H9 (cell line): Measurements from ENCODE around the gene ZBTB45. TPM values are rescaled to one million over a fixed set of nuclear protein-coding genes. Genes with fewer than 3 reads are reported as not detected.

Experiments
- DNase-seq: peaks from one replicate; pipeline ENCODE4 v3.0.0-alpha.2; 2017
- H2AFZ ChIP-seq: one replicate; pipeline ENCODE4 v1.6.1; 2013; ENCODE audit warnings: mild to moderate bottlenecking, low read length, control low read depth, moderate library complexity
- H2AK5ac ChIP-seq: 2 replicates; pipeline ENCODE4 v1.6.1; 2013; ENCODE audit warnings: low read length, control low read depth, mixed read lengths; ENCODE audit not compliant: insufficient read length
- H2BK120ac ChIP-seq: one replicate; pipeline ENCODE4 v1.6.1; 2013; ENCODE audit warnings: low read depth, mild to moderate bottlenecking, low read length, control low read depth, inconsistent platforms; ENCODE audit not compliant: poor library complexity, severe bottlenecking
- H2BK12ac ChIP-seq: 2 replicates; pipeline ENCODE4 v1.6.1; 2013; ENCODE audit warnings: low read length, control low read depth, mixed read lengths, low read depth; ENCODE audit not compliant: insufficient read length
- H2BK15ac ChIP-seq: 2 replicates; pipeline ENCODE4 v1.6.1; 2013; ENCODE audit warnings: low read depth, low read length, control low read depth
- H2BK20ac ChIP-seq: one replicate; pipeline ENCODE4 v1.6.1; 2013; ENCODE audit warnings: low read depth, mild to moderate bottlenecking, low read length, control low read depth, inconsistent platforms; ENCODE audit not compliant: poor library complexity, severe bottlenecking
- H2BK5ac ChIP-seq: 2 replicates; pipeline ENCODE4 v1.6.1; 2013; ENCODE audit warnings: low read length, control low read depth, mixed read lengths; ENCODE audit not compliant: insufficient read length
- H3K14ac ChIP-seq: 2 replicates; pipeline ENCODE4 v1.6.1; 2013; ENCODE audit warnings: low read length, control low read depth; ENCODE audit not compliant: insufficient read depth
- H3K18ac ChIP-seq: 2 replicates; pipeline ENCODE4 v1.6.1; 2013; ENCODE audit warnings: low read depth, mild to moderate bottlenecking, mixed read lengths, low read length, control low read depth; ENCODE audit not compliant: insufficient read length
- H3K23ac ChIP-seq: 2 replicates; pipeline ENCODE4 v1.6.1; 2013; ENCODE audit warnings: low read length, control low read depth, mixed read lengths, low read depth; ENCODE audit not compliant: insufficient read length
- H3K23me2 ChIP-seq: 2 replicates; pipeline ENCODE4 v1.6.1; 2013; ENCODE audit warnings: low read depth, mild to moderate bottlenecking, mixed read lengths, low read length, control low read depth; ENCODE audit not compliant: insufficient read length, poor library complexity, severe bottlenecking
- H3K27ac ChIP-seq: 2 replicates; pipeline ENCODE4 v1.5.1; 2013; ENCODE audit warnings: low read length, control low read depth, mixed read lengths, low read depth; ENCODE audit not compliant: insufficient read length
- H3K27me3 ChIP-seq: 2 replicates; pipeline ENCODE4 v1.6.1; 2013; ENCODE audit warnings: low read length, control low read depth, inconsistent platforms; ENCODE audit not compliant: insufficient read depth
- H3K4ac ChIP-seq: 2 replicates; pipeline ENCODE4 v1.6.1; 2013; ENCODE audit warnings: low read depth, mild to moderate bottlenecking, control low read depth, inconsistent platforms, low read length, moderate library complexity
- H3K4me1 ChIP-seq: 2 replicates; pipeline ENCODE4 v1.6.1; 2013; ENCODE audit warnings: low read length, control low read depth, inconsistent platforms; ENCODE audit not compliant: insufficient read depth
- H3K4me2 ChIP-seq: 2 replicates; pipeline ENCODE4 v1.6.1; 2013; ENCODE audit warnings: low read length, control low read depth, mixed read lengths; ENCODE audit not compliant: insufficient read length, insufficient read depth
- H3K56ac ChIP-seq: 2 replicates; pipeline ENCODE4 v1.6.1; 2013; ENCODE audit warnings: low read depth, mild to moderate bottlenecking, mixed read lengths, low read length, control low read depth; ENCODE audit not compliant: insufficient read length
- H3K79me1 ChIP-seq: 2 replicates; pipeline ENCODE4 v1.6.1; 2013; ENCODE audit warnings: low read depth, mild to moderate bottlenecking, moderate library complexity, low read length, control low read depth, inconsistent platforms; ENCODE audit not compliant: insufficient read depth, poor library complexity, severe bottlenecking
- H3K79me2 ChIP-seq: 2 replicates; pipeline ENCODE4 v1.6.1; 2013; ENCODE audit warnings: low read length, control low read depth, inconsistent platforms; ENCODE audit not compliant: insufficient read depth
- H3K9ac ChIP-seq: 2 replicates; pipeline ENCODE4 v1.6.1; 2013; ENCODE audit warnings: low read length, control low read depth, mixed read lengths; ENCODE audit not compliant: insufficient read length; ENCODE audit errors: extremely low read depth
- H3K9me3 ChIP-seq: one replicate; pipeline ENCODE4 v1.6.1; 2013; ENCODE audit warnings: low read depth, low read length, inconsistent platforms; ENCODE audit not compliant: control insufficient read depth
- H3T11ph ChIP-seq: one replicate; pipeline ENCODE4 v1.6.1; 2013; ENCODE audit warnings: mild to moderate bottlenecking, low read length, control low read depth, inconsistent platforms
- H4K20me1 ChIP-seq: one replicate; pipeline ENCODE4 v1.6.1; 2013; ENCODE audit not compliant: control insufficient read depth, insufficient read length, insufficient read depth
- H4K5ac ChIP-seq: 2 replicates; pipeline ENCODE4 v1.6.1; 2013; ENCODE audit warnings: low read depth, mild to moderate bottlenecking, mixed read lengths, low read length, control low read depth; ENCODE audit not compliant: insufficient read length
- H4K8ac ChIP-seq: replicated peaks from 2 replicates; pipeline ENCODE4 v1.6.1; 2013; ENCODE audit warnings: low read length, control low read depth, mixed read lengths, low read depth; ENCODE audit not compliant: insufficient read length
- H4K91ac ChIP-seq: 2 replicates; pipeline ENCODE4 v1.6.1; 2013; ENCODE audit warnings: low read depth, mild to moderate bottlenecking, moderate library complexity, mixed read lengths, low read length, control low read depth; ENCODE audit not compliant: insufficient read length
- H3K27ac Mint-ChIP-seq, 3 experiments: 2 replicates in 2 of 3; 3 replicates in 1 of 3; pipeline ENCODE4 v1.8.0; 2020 to 2021; ENCODE audit warnings: mixed read lengths in 3 of 3, mild to moderate bottlenecking in 1 of 3, moderate library complexity in 1 of 3
- H3K27me3 Mint-ChIP-seq: 2 replicates; pipeline ENCODE4 v1.8.0; 2021; ENCODE audit warnings: low read depth, mild to moderate bottlenecking, moderate library complexity, mixed read lengths
- H3K36me3 Mint-ChIP-seq, 3 experiments: 2 replicates in 2 of 3; 3 replicates in 1 of 3; pipeline ENCODE4 v1.8.0; 2020 to 2021; ENCODE audit warnings: low read depth in 3 of 3, mixed read lengths in 3 of 3; ENCODE audit not compliant: insufficient read depth in 1 of 3
- H3K4me1 Mint-ChIP-seq, 2 experiments: 2 replicates each; pipeline ENCODE4 v1.8.0; 2020; ENCODE audit warnings: mixed read lengths in 2 of 2
- H3K4me3 Mint-ChIP-seq, 2 experiments: 2 replicates in 1 of 2; 3 replicates in 1 of 2; pipeline ENCODE4 v1.8.0; 2020 to 2021; ENCODE audit warnings: mild to moderate bottlenecking in 2 of 2, mixed read lengths in 2 of 2, moderate library complexity in 1 of 2
- H3K9me3 Mint-ChIP-seq, 2 experiments: 2 replicates in 1 of 2; 3 replicates in 1 of 2; pipeline ENCODE4 v1.8.0; 2020; ENCODE audit warnings: mild to moderate bottlenecking in 2 of 2, mixed read lengths in 2 of 2, moderate library complexity in 1 of 2
- WGBS: extraction: QIAGEN DNeasy Blood & Tissue Kit; methylation state at CpG from one replicate; pipeline ENCODE4 v1.1.7; 2013; ENCODE audit warnings: missing lambda C conversion rate, low lambda C conversion rate, mixed read lengths; ENCODE audit not compliant: insufficient read length; ENCODE audit errors: extremely low coverage; 5-methylcytosine and 5-hydroxymethylcytosine counted together
- total RNA-seq: library from RNA; stranded (reverse); gene quantifications from 2 replicates; pipeline ENCODE4 v1.2.1, GENCODE V29; 2021
- TF ChIP-seq, protein P1 (sequence below): fragments of 200-600 bp; sonication (generic); conservative IDR thresholded peaks from 3 replicates; pipeline ENCODE4 v1.8.0; 2021; ENCODE audit warnings: antibody characterized with exemption, mild to moderate bottlenecking

The ZBTB45 gene
- total RNA-seq, 1 experiment from 2014 or later: 18.7 TPM

DNA sequence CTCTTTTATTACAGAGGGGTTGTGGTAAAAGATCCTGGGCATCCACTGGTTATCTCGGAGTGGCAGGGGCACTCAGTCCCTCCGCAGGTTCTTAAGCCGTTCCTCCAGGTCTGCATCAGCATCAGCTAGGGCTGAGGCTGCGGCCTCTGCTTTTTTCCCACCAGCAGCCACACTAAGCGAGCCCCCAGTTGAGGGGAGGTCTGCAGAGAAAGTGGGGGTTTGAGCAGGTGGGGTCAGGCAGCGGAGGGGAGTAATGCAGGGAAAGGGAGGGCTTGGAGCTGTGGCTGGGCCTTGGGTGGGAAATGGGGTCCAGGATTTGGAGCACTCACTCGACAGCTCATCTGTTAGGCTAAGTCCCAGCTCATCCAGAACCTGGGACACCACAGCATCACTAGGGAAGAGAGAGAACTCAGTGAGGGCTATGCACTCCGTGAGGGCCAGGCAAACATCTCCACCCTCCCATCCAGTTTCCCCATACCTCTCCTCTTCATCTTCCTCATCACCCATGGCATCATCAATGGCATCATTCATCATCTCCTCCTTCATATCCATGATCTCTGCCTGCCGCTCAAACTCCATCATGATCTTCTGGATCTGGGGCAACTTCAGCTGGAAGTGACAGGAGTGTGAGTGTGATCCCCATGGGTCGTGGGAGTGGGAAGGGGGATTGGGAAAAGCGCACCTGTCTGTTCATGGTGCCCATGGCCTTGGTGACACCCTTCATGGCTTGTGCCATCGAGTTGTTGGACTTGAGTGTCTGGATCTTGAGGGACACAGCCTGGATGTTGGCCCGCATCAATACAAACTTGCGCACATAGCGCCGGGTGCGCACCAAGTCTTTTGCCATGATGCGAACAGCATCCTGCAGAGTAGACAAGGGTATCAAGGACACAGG is 32.2 kb upstream of the ZBTB45 start:
- TF ChIP-seq, protein P1, sequence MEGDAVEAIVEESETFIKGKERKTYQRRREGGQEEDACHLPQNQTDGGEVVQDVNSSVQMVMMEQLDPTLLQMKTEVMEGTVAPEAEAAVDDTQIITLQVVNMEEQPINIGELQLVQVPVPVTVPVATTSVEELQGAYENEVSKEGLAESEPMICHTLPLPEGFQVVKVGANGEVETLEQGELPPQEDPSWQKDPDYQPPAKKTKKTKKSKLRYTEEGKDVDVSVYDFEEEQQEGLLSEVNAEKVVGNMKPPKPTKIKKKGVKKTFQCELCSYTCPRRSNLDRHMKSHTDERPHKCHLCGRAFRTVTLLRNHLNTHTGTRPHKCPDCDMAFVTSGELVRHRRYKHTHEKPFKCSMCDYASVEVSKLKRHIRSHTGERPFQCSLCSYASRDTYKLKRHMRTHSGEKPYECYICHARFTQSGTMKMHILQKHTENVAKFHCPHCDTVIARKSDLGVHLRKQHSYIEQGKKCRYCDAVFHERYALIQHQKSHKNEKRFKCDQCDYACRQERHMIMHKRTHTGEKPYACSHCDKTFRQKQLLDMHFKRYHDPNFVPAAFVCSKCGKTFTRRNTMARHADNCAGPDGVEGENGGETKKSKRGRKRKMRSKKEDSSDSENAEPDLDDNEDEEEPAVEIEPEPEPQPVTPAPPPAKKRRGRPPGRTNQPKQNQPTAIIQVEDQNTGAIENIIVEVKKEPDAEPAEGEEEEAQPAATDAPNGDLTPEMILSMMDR: no peak
- peaks cover 48 to 86% (median 71%) of the 10 kb centered on the region in 3 experiments; a peak in 6 of 7 replicates for H3K36me3 Mint-ChIP-seq
- peaks cover 12% of the 10 kb centered on the region for H3K23me2 ChIP-seq

More for the DNA sequence above, 32.2 kb upstream of the ZBTB45 start:
- no peak overlapping the region for H4K8ac ChIP-seq
- no peak overlapping the region for H2AFZ ChIP-seq
- no peak overlapping the region for H3K23ac ChIP-seq
- Mint-ChIP-seq H3K4me3 (peak overlapping the region in 1 of 2 experiments; percentile 16; a peak in 2 of 5 replicates), H3K4me1 (peaks cover 22 to 26% of the 10 kb centered on the region in 2 experiments), H3K27me3 (peaks cover 1% of the 10 kb centered on the region; the same call in 1 of the 2 replicates), H3K27ac (peak overlapping the region in 2 of 3 experiments; percentile 30 to 46; a peak in 1 of 7 replicates), H3K9me3 (no peaks in the 10 kb centered on the region; a peak in 1 of 5 replicates)
- H2BK15ac ChIP-seq: no peak overlapping the region
- DNase-seq: peak; percentile 27
- no peak overlapping the region for H4K5ac ChIP-seq
- H2AK5ac ChIP-seq: no peak overlapping the region
- H3K18ac ChIP-seq: no peak overlapping the region
- no peaks in the 10 kb centered on the region for H4K20me1 ChIP-seq
- H3K27ac ChIP-seq: no peak overlapping the region
- WGBS: no CpG with 5 or more reads among the region's 18 CpGs
- no peak overlapping the region for H2BK12ac ChIP-seq
- no peak overlapping the region for H3K4me2 ChIP-seq
- no peaks in the 10 kb centered on the region for H3K9me3 ChIP-seq
- H3K27me3 ChIP-seq: no peaks in the 10 kb centered on the region
- no peak overlapping the region for H4K91ac ChIP-seq
- no peak overlapping the region for H3T11ph ChIP-seq
- no peaks in the 10 kb centered on the region for H3K4me1 ChIP-seq
- no peak overlapping the region for H3K4ac ChIP-seq
- H2BK5ac ChIP-seq: no peak overlapping the region
- H2BK20ac ChIP-seq: no peak overlapping the region
- no peak overlapping the region for H2BK120ac ChIP-seq
- H3K79me2 ChIP-seq: peaks cover 5% of the 10 kb centered on the region; the same call in 1 of the 2 replicates
- no peak overlapping the region for H3K56ac ChIP-seq
- H3K9ac ChIP-seq: no peak overlapping the region
- peaks cover 9% of the 10 kb centered on the region for H3K79me1 ChIP-seq
- H3K14ac ChIP-seq: no peak overlapping the region
